SK-N-SH treated with all-trans-retinoic acid at 6 μM for 48 hours (cell line): ENCODE results near the gene RELT.

Experiments
- ARNTL ChIP-seq: fragments of 450-650 bp; formaldehyde crosslinking; IDR thresholded peaks from 2 replicates; pipeline ENCODE4 v1.5.0; 2020; ENCODE audit warnings: low read depth, mild to moderate bottlenecking, moderate library complexity, borderline replicate concordance
- ZC3H10 ChIP-seq: fragments of 250-450 bp; sonication (Bioruptor Pico); IDR thresholded peaks from 2 replicates; pipeline ENCODE4 v1.5.1; 2021; ENCODE audit warnings: mild to moderate bottlenecking, moderate library complexity
- ZFP30 ChIP-seq: fragments of 450-650 bp; formaldehyde crosslinking; IDR thresholded peaks from 2 replicates; pipeline ENCODE4 v1.5.0; 2022; ENCODE audit warnings: mild to moderate bottlenecking, moderate library complexity

DNA sequence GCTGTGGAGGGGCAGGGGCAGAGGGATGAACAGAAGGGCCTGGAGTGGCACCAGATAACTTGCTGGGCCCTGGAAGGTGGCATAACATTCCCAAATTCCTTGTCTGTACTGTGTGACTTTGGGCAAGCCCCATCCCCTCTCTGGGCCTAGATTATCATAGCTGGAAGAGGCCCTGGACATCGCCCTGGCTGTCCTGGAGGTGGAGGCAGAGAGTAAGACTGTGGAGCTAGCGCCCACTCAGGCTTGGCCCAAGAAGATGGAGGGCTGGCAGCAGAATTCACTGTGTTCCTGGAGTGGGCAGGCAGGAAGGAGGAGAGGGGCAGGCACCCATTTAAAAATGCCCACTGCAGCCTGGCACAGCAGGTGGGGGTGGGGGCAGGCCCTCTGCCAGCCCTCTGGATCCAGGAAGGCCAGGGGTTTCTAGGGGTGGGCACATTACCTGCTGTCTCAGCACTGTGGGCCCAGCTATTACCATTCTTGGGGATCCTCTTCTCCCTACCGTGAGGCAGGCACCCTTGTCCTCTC lies 45.6 kb upstream of the RELT start:
- TF ChIP-seq ARNTL (CRISPR knock-in tag) (no peak), ZC3H10 (CRISPR knock-in tag) (no peak), ZFP30 (CRISPR knock-in tag) (no peak)
